Measurements from ENCODE around the gene ENO1.

The ENO1 gene

DNA sequence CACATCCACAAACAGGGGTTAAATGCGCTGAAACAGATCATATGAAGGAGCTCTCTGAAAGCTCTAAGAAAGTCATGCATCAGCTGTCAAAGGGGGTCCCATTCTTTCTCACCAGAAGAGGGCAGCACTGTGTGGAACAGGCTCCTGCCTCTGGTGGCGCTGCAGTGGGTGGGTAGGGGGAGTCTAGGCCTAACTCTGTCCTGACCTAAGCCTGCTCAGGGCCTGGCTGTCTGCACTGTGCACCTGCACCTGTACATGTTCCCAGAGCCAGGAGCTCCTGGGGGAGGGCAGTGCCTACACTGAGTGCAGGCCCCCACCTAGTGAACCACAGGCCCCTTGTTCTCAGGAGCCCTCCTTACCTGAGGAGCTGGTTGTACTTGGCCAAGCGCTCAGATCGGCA, 16.0 kb downstream of the ENO1 start:
- H3K27ac ChIP-seq (ENCODE audit: extremely low read depth, low read depth, low read length): no peak overlapping the region
- H3K36me3 ChIP-seq (ENCODE audit: control insufficient read depth in 2 of 2, insufficient read depth in 1 of 2, low read length in 2 of 2): peaks cover 55 to 94% of the 10 kb centered on the region in 2 experiments
- no peak overlapping the region for H3K4me3 ChIP-seq (ENCODE audit: low read depth, low read length)
- ChIA-PET CTCF (interaction anchor here (0.6 to 1.8 kb wide), 15 partner anchors 9 to 159 kb away, joined by 3 to 8 read pairs (median 3); no protein-coding TSS in a partner anchor), POLR2A (interaction anchor here (0.5 to 5.3 kb wide), 5 partner anchors 8 to 45 kb away, joined by 3 to 25 read pairs (median 3); partner anchors contain the start of genes ENO1 and RERE)
- H3K4me1 ChIP-seq (ENCODE audit: control insufficient read depth, insufficient read depth, low read length): no peaks in the 10 kb centered on the region
- TF ChIP-seq, protein P1, sequence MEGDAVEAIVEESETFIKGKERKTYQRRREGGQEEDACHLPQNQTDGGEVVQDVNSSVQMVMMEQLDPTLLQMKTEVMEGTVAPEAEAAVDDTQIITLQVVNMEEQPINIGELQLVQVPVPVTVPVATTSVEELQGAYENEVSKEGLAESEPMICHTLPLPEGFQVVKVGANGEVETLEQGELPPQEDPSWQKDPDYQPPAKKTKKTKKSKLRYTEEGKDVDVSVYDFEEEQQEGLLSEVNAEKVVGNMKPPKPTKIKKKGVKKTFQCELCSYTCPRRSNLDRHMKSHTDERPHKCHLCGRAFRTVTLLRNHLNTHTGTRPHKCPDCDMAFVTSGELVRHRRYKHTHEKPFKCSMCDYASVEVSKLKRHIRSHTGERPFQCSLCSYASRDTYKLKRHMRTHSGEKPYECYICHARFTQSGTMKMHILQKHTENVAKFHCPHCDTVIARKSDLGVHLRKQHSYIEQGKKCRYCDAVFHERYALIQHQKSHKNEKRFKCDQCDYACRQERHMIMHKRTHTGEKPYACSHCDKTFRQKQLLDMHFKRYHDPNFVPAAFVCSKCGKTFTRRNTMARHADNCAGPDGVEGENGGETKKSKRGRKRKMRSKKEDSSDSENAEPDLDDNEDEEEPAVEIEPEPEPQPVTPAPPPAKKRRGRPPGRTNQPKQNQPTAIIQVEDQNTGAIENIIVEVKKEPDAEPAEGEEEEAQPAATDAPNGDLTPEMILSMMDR (tag by site-specific recombination; IDR thresholded peaks at IDR 0.05): peak; percentile 82
- TF ChIP-seq ZNF660 (tag by site-specific recombination; IDR thresholded peaks at IDR 0.05): 0 out of 2 replicates have a peak, but pooled peaks have one; percentile 17
- TF ChIP-seq ZNF623 (tag by site-specific recombination; IDR thresholded peaks at IDR 0.05): no peak
- TF ChIP-seq ZNF248 (tag by site-specific recombination; IDR thresholded peaks at IDR 0.05): no peak
- TF ChIP-seq ZNF791 (tag by site-specific recombination; IDR thresholded peaks at IDR 0.05): no peak
- no peak for TF ChIP-seq ZNF830 (tag by site-specific recombination; IDR thresholded peaks at IDR 0.05; ENCODE audit: low read depth)
- TF ChIP-seq MZF1 (tag by site-specific recombination; IDR thresholded peaks at IDR 0.05; ENCODE audit: borderline replicate concordance): no peak
- TF ChIP-seq ZXDB (tag by site-specific recombination; IDR thresholded peaks at IDR 0.05): no peak
- TF ChIP-seq, protein P2, sequence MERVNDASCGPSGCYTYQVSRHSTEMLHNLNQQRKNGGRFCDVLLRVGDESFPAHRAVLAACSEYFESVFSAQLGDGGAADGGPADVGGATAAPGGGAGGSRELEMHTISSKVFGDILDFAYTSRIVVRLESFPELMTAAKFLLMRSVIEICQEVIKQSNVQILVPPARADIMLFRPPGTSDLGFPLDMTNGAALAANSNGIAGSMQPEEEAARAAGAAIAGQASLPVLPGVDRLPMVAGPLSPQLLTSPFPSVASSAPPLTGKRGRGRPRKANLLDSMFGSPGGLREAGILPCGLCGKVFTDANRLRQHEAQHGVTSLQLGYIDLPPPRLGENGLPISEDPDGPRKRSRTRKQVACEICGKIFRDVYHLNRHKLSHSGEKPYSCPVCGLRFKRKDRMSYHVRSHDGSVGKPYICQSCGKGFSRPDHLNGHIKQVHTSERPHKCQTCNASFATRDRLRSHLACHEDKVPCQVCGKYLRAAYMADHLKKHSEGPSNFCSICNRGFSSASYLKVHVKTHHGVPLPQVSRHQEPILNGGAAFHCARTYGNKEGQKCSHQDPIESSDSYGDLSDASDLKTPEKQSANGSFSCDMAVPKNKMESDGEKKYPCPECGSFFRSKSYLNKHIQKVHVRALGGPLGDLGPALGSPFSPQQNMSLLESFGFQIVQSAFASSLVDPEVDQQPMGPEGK (tag by site-specific recombination; IDR thresholded peaks at IDR 0.05): 0 out of 2 replicates have a peak, but pooled peaks have one; percentile 51
- peak; percentile 35; the same call in 1 of the 2 replicates for TF ChIP-seq ZNF600 (tag by site-specific recombination; IDR thresholded peaks at IDR 0.05)
- no peak for TF ChIP-seq SETDB1 (IDR thresholded peaks at IDR 0.05; ENCODE audit: insufficient read length, low read length)
- H3K9me3 ChIP-seq (ENCODE audit: control insufficient read depth, insufficient read depth, low read depth, low read length): no peaks in the 10 kb centered on the region

DNA sequence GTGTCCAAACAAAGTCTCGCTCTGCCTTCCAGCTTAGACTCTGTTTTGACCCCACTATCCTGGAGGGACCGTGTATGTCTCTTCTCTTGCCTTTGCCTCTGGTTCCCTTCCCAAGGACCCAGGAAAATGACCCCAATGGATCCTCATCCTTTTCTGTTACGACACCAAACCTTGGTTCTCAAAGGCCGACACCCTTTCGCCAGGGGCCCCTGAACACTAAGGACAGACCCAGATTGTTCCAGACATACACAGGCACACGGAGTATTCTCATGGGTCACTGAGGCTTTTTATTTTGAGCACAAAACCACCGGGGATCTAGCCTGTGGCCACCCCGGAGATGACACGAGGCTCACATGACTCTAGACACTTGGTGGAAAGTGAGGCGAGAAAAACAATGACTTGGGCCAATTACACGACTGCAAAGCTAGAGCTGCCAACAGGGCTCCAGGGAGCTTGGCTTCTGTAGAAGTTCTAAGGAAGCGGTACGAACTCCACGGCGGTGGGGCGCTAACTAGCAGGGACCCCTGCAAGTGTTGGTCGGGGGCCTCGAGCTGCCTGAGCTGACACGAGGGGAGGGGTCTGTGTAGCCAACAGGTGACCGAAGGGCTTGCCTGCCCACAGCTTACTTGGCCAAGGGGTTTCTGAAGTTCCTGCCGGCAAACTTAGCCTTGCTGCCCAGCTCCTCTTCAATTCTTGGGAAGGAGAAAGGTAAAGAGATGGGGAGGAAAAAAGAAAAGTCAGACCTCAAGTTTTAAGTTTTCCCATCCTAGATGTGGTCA, 17.6 kb downstream of the ENO1 start:
- no peaks in the 10 kb centered on the region for H3K4me1 ChIP-seq (ENCODE audit: control insufficient read depth, insufficient read depth, low read length)
- peaks cover 44 to 88% of the 10 kb centered on the region in 2 experiments for H3K36me3 ChIP-seq (ENCODE audit: control insufficient read depth in 2 of 2, insufficient read depth in 1 of 2, low read length in 2 of 2)
- H3K4me3 ChIP-seq (ENCODE audit: low read depth, low read length): no peak overlapping the region
- ChIA-PET CTCF (interaction anchor here (0.5 to 5.0 kb wide), 13 partner anchors 11 to 1192 kb away, joined by 3 to 43 read pairs (median 4); no protein-coding TSS in a partner anchor), POLR2A (interaction anchor here (0.5 to 1.9 kb wide), 2 partner anchors 13 to 55 kb away, joined by 4 to 9 read pairs; no protein-coding TSS in a partner anchor)
- H3K27ac ChIP-seq (ENCODE audit: extremely low read depth, low read depth, low read length): no peak overlapping the region
- no peaks in the 10 kb centered on the region for H3K9me3 ChIP-seq (ENCODE audit: control insufficient read depth, insufficient read depth, low read depth, low read length)
- 0 out of 2 replicates have a peak, but pooled peaks have one; percentile 12 for TF ChIP-seq OSR2 (tag by site-specific recombination; IDR thresholded peaks at IDR 0.05)
- TF ChIP-seq SCRT2 (tag by site-specific recombination; IDR thresholded peaks at IDR 0.05): 0 out of 2 replicates have a peak, but pooled peaks have one; percentile 55
- no peak for TF ChIP-seq ZNF132 (tag by site-specific recombination; IDR thresholded peaks at IDR 0.05; ENCODE audit: borderline replicate concordance)

DNA sequence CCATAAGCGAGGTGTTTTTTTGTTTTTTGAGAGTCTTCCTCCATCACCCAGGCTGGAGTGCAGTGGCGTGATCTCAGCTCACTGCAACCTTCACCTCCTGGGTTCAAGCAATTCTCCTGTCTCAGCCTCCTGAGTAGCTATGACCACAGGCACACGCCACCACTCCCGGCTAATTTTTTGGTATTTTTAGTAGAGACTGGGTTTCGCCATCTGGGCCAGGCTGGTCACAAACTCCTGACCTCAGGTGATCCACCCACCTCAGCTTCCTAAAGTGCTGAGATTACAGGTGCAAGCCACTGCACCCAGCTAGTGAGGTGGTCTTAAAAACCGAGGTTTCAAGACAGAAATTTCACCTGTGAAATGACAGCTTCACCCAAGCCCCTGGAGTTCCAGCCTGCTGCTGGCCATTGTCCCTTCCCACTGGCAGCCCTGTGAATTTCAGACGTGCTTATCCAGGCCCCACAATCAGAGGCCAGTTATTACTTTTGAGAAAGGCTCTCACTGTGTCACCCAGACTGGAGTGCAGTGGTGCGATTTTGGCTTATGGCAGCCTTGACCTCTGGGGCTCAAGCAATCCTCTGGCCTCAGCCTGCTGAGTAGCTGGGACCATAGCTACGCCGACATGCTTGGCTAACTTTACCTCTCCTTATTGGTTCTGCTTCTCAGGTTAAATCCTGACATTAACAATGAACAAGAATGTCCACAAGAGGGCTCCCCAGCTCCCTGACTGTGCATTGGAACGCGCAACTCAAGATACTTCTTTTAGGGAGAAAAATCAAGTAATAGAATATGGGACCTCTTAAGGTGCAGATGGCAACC, 19.4 kb downstream of the ENO1 start:
- peaks cover 31 to 69% of the 10 kb centered on the region in 2 experiments for H3K36me3 ChIP-seq (ENCODE audit: control insufficient read depth in 2 of 2, insufficient read depth in 1 of 2, low read length in 2 of 2)
- TF ChIP-seq ZNF701 (tag by site-specific recombination; IDR thresholded peaks at IDR 0.05): no peak
- TF ChIP-seq, protein P1 (tag by site-specific recombination; IDR thresholded peaks at IDR 0.05): peak; percentile 59
- no peak for TF ChIP-seq HOXD13 (CRISPR knock-in tag; IDR thresholded peaks at IDR 0.05; ENCODE audit: borderline replicate concordance)
- TF ChIP-seq, protein P3, sequence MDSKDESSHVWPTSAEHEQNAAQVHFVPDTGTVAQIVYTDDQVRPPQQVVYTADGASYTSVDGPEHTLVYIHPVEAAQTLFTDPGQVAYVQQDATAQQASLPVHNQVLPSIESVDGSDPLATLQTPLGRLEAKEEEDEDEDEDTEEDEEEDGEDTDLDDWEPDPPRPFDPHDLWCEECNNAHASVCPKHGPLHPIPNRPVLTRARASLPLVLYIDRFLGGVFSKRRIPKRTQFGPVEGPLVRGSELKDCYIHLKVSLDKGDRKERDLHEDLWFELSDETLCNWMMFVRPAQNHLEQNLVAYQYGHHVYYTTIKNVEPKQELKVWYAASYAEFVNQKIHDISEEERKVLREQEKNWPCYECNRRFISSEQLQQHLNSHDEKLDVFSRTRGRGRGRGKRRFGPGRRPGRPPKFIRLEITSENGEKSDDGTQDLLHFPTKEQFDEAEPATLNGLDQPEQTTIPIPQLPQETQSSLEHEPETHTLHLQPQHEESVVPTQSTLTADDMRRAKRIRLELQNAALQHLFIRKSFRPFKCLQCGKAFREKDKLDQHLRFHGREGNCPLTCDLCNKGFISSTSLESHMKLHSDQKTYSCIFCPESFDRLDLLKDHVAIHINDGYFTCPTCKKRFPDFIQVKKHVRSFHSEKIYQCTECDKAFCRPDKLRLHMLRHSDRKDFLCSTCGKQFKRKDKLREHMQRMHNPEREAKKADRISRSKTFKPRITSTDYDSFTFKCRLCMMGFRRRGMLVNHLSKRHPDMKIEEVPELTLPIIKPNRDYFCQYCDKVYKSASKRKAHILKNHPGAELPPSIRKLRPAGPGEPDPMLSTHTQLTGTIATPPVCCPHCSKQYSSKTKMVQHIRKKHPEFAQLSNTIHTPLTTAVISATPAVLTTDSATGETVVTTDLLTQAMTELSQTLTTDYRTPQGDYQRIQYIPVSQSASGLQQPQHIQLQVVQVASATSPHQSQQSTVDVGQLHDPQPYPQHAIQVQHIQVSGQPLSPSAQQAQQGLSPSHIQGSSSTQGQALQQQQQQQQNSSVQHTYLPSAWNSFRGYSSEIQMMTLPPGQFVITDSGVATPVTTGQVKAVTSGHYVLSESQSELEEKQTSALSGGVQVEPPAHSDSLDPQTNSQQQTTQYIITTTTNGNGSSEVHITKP (tag by site-specific recombination; IDR thresholded peaks at IDR 0.05): 0 out of 2 replicates have a peak, but pooled peaks have one; percentile 39
- CTCF ChIA-PET: interaction anchor here (0.6 to 5.0 kb wide), 23 partner anchors 10 to 674 kb away, joined by 3 to 43 read pairs (median 4); no protein-coding TSS in a partner anchor
- H3K4me1 ChIP-seq (ENCODE audit: control insufficient read depth, insufficient read depth, low read length): no peaks in the 10 kb centered on the region
- no peak overlapping the region for H3K27ac ChIP-seq (ENCODE audit: extremely low read depth, low read depth, low read length)
- no peak overlapping the region for H3K4me3 ChIP-seq (ENCODE audit: low read depth, low read length)
- POLR2A ChIA-PET: interaction anchor here (0.9 to 2.8 kb wide), 5 partner anchors 10 to 20 kb away, joined by 3 to 10 read pairs (median 7); partner anchors contain the start of gene ENO1
- H3K9me3 ChIP-seq (ENCODE audit: control insufficient read depth, insufficient read depth, low read depth, low read length): no peaks in the 10 kb centered on the region
